CD14-positive monocyte (primary cell): ENCODE results near the gene ARID2. TPM values are rescaled to one million over a fixed set of nuclear protein-coding genes. Genes with fewer than 3 reads are reported as not detected.

Source experiments
- DNase-seq, 3 donors: peaks; one replicate each; pipeline ENCODE4 v3.0.0-alpha.2; 2011 to 2022
- H2AFZ ChIP-seq: 2 replicates; pipeline ENCODE4 v1.6.0; 2012; ENCODE audit warnings: mild to moderate bottlenecking, low read depth, low read length, inconsistent platforms; ENCODE audit not compliant: insufficient read depth, poor library complexity, severe bottlenecking
- H3K27ac ChIP-seq, 2 donors: 1 replicate in 1 of 2; 2 replicates in 1 of 2; pipeline ENCODE4 v1.5.1; 2012 to 2013; ENCODE audit warnings: low read length in 2 of 2, control low read depth in 1 of 2, inconsistent platforms in 1 of 2, low read depth in 1 of 2, mild to moderate bottlenecking in 1 of 2
- H3K27me3 ChIP-seq, 2 donors: one replicate each; pipeline versions ENCODE4 v1.6.0 to v1.6.1; 2011 to 2013; ENCODE audit warnings: low read length in 2 of 2; ENCODE audit not compliant: control insufficient read depth in 2 of 2, insufficient read depth in 2 of 2
- H3K36me3 ChIP-seq, 2 donors: replicated peaks in 1 of 2; 1 replicate in 1 of 2; 2 replicates in 1 of 2; pipeline versions ENCODE4 v1.5.1 to v1.6.1; 2012 to 2013; ENCODE audit warnings: low read length in 2 of 2, control low read depth in 1 of 2, inconsistent platforms in 1 of 2, mild to moderate bottlenecking in 1 of 2; ENCODE audit not compliant: insufficient read depth in 2 of 2, control insufficient read depth in 1 of 2
- H3K4me1 ChIP-seq, 2 donors: 1 replicate in 1 of 2; 2 replicates in 1 of 2; pipeline versions ENCODE4 v1.5.1 to v1.6.1; 2012 to 2013; ENCODE audit warnings: low read length in 2 of 2, control low read depth in 1 of 2, inconsistent platforms in 1 of 2, mild to moderate bottlenecking in 1 of 2, moderate library complexity in 1 of 2; ENCODE audit not compliant: insufficient read depth in 2 of 2, control insufficient read depth in 1 of 2
- H3K4me2 ChIP-seq: replicated peaks from 2 replicates; pipeline ENCODE3; 2012; ENCODE audit warnings: low read length, moderate library complexity, mild to moderate bottlenecking; ENCODE audit not compliant: poor library complexity, severe bottlenecking; ENCODE audit errors: extremely low read depth
- H3K4me3 ChIP-seq, 3 experiments: fragments of 200-600 bp in 1 of 3; sonication (generic) in 1 of 3; replicated peaks in 1 of 3; 1 replicate in 2 of 3; 2 replicates in 1 of 3; pipeline ENCODE4 v1.5.1; 2011 to 2013; ENCODE audit warnings: low read length in 3 of 3, mild to moderate bottlenecking in 3 of 3, control low read depth in 2 of 3, low read depth in 2 of 3, inconsistent platforms in 1 of 3, moderate library complexity in 1 of 3
- H3K79me2 ChIP-seq: 2 replicates; pipeline ENCODE4 v1.6.0; 2012; ENCODE audit warnings: mild to moderate bottlenecking, control low read depth, inconsistent platforms, low read length, moderate library complexity; ENCODE audit not compliant: insufficient read depth
- H3K9ac ChIP-seq: 2 replicates; pipeline ENCODE4 v1.6.0; 2017; ENCODE audit warnings: low read length, mild to moderate bottlenecking; ENCODE audit not compliant: insufficient read depth, poor library complexity, severe bottlenecking
- H3K9me3 ChIP-seq, 2 donors: replicated peaks in 1 of 2; 1 replicate in 1 of 2; 2 replicates in 1 of 2; pipeline versions ENCODE4 v1.5.1 to v1.6.1; 2012 to 2013; ENCODE audit warnings: low read length in 2 of 2, control low read depth in 1 of 2; ENCODE audit not compliant: control insufficient read depth in 1 of 2, insufficient read depth in 1 of 2
- H4K20me1 ChIP-seq: 2 replicates; pipeline ENCODE4 v1.6.0; 2012; ENCODE audit warnings: mild to moderate bottlenecking, low read length, control low read depth, moderate library complexity; ENCODE audit not compliant: insufficient read depth
- H3K27ac Mint-ChIP-seq, 7 donors: one replicate each; pipeline ENCODE4 v1.8.0; 2020; ENCODE audit warnings: mild to moderate bottlenecking in 7 of 7, mixed read lengths in 7 of 7, moderate library complexity in 6 of 7, inconsistent platforms in 2 of 7
- H3K27me3 Mint-ChIP-seq, 3 donors: one replicate each; pipeline ENCODE4 v1.8.0; 2021 to 2022; ENCODE audit warnings: low read depth in 3 of 3, mild to moderate bottlenecking in 3 of 3, mixed read lengths in 3 of 3, moderate library complexity in 3 of 3, inconsistent platforms in 1 of 3
- H3K36me3 Mint-ChIP-seq, 2 donors: one replicate each; pipeline ENCODE4 v1.8.0; 2020; ENCODE audit warnings: mixed read lengths in 2 of 2, inconsistent platforms in 1 of 2, mild to moderate bottlenecking in 1 of 2
- H3K4me1 Mint-ChIP-seq: one replicate; pipeline ENCODE4 v1.8.0; 2020; ENCODE audit warnings: mild to moderate bottlenecking, mixed read lengths
- H3K4me3 Mint-ChIP-seq, 2 donors: one replicate each; pipeline ENCODE4 v1.8.0; 2020; ENCODE audit warnings: mild to moderate bottlenecking in 2 of 2, mixed read lengths in 2 of 2, moderate library complexity in 1 of 2
- H3K9me3 Mint-ChIP-seq, 7 donors: one replicate each; pipeline ENCODE4 v1.8.0; 2020 to 2022; ENCODE audit warnings: mixed read lengths in 7 of 7, mild to moderate bottlenecking in 6 of 7, moderate library complexity in 6 of 7, inconsistent platforms in 2 of 7
- CTCF ChIP-seq: fragments of 200-600 bp; IDR thresholded peaks from one replicate; pipeline ENCODE4 v1.8.0; 2022; ENCODE audit warnings: antibody characterized with exemption, mild to moderate bottlenecking
- WGBS: methylation state at CpG from one replicate; pipeline ENCODE4 v1.1.5; 2013; ENCODE audit warnings: missing lambda C conversion rate; ENCODE audit not compliant: insufficient coverage; 5-methylcytosine and 5-hydroxymethylcytosine counted together
- intact Hi-C, 2 donors: fragments of 100-400 bp; cut with micrococcal nuclease; formaldehyde crosslinking; loops; one replicate each; pipeline versions ENCODE4 v1.15.0 to v1.15.1; 2023
- polyA plus RNA-seq, 3 donors: library from polyadenylated mRNA; depleted of rRNA in 1 of 3; unstranded in 2 of 3; stranded (reverse) in 1 of 3; fragments of 300-500 nt in 2 of 3; fragments of >200 nt in 1 of 3; fragmentation: Illumina TruSeq in 2 of 3; gene quantifications; 1 replicate in 2 of 3; 2 replicates in 1 of 3; pipeline ENCODE4 v1.2.3, GENCODE V29; 2012 to 2021

ARID2 gene
- polyA plus RNA-seq, 3 donors = 3.0 to 8.0 (median 4.7) TPM

GRCh38 chr12:45898094-45898493, 168.6 kb downstream of the ARID2 start:
- no peaks in the 10 kb centered on the region for H3K4me1 Mint-ChIP-seq
- no peak overlapping the region for H2AFZ ChIP-seq
- peaks cover 36 to 70% of the 10 kb centered on the region in 2 donors for H3K36me3 ChIP-seq
- peaks cover 51 to 75% of the 10 kb centered on the region in 2 donors for H3K36me3 Mint-ChIP-seq
- H3K79me2 ChIP-seq = no peaks in the 10 kb centered on the region
- H3K27ac Mint-ChIP-seq = no peak overlapping the region
- no peaks in the 10 kb centered on the region for H3K27me3 ChIP-seq
- intact Hi-C loops = no loop called here
- H3K9ac ChIP-seq = no peak overlapping the region
- H3K9me3 Mint-ChIP-seq = no peaks in the 10 kb centered on the region
- H3K27me3 Mint-ChIP-seq = no peaks in the 10 kb centered on the region
- no peaks in the 10 kb centered on the region for H4K20me1 ChIP-seq
- H3K4me2 ChIP-seq = no peak overlapping the region
- no peaks in the 10 kb centered on the region for H3K9me3 ChIP-seq
- TF ChIP-seq CTCF = no peak
- WGBS = no CpG with 5 or more reads among the region's 1 CpG
- no peak overlapping the region for H3K4me3 Mint-ChIP-seq
- no peak overlapping the region for H3K4me3 ChIP-seq
- DNase-seq = no peak
- no peaks in the 10 kb centered on the region for H3K4me1 ChIP-seq
- no peak overlapping the region for H3K27ac ChIP-seq

- H3K9ac ChIP-seq = no peak overlapping the region
- H3K4me1 ChIP-seq = no peaks in the 10 kb centered on the region
- H3K27ac ChIP-seq = peak overlapping the region in 1 of 2 donors; percentile 2
- H3K4me3 ChIP-seq = no peak overlapping the region
- WGBS = no CpG with 5 or more reads among the region's 4 CpGs
- Mint-ChIP-seq H3K4me3 (no peak overlapping the region), H3K27ac (no peak overlapping the region), H3K27me3 (no peaks in the 10 kb centered on the region), H3K4me1 (peaks cover 4% of the 10 kb centered on the region), H3K36me3 (peaks cover 23 to 29% of the 10 kb centered on the region in 2 donors), H3K9me3 (no peaks in the 10 kb centered on the region)
- no peaks in the 10 kb centered on the region for H4K20me1 ChIP-seq
- no peak overlapping the region for H3K4me2 ChIP-seq
- H3K9me3 ChIP-seq = no peaks in the 10 kb centered on the region
- TF ChIP-seq CTCF = no peak
- intact Hi-C loops = no loop called here
- H3K27me3 ChIP-seq = no peaks in the 10 kb centered on the region
- H2AFZ ChIP-seq = no peak overlapping the region
- H3K36me3 ChIP-seq = peaks cover 11 to 57% of the 10 kb centered on the region in 2 donors
- no peaks in the 10 kb centered on the region for H3K79me2 ChIP-seq
- DNase-seq = peak in 2 of 3 donors; percentile 1 to 3
Observed at GRCh38 chr12:45907955-45908354, 178.4 kb downstream of the ARID2 start.
